IPS-15b (cell line): ENCODE results near the gene INSM2.

Source experiments
- H3K27me3 ChIP-seq: one replicate; pipeline ENCODE4 v1.6.1; 2013; ENCODE audit warnings: low read length; ENCODE audit not compliant: control insufficient read depth, insufficient read depth
- H3K36me3 ChIP-seq: one replicate; pipeline ENCODE4 v1.6.1; 2013; ENCODE audit warnings: low read length; ENCODE audit not compliant: control insufficient read depth, insufficient read depth
- H3K4me1 ChIP-seq: one replicate; pipeline ENCODE4 v1.6.1; 2013; ENCODE audit warnings: mild to moderate bottlenecking, low read length; ENCODE audit not compliant: control insufficient read depth, insufficient read depth
- H3K4me3 ChIP-seq: one replicate; pipeline ENCODE4 v1.5.1; 2013; ENCODE audit warnings: low read depth, low read length
- H3K9ac ChIP-seq: one replicate; pipeline ENCODE4 v1.6.1; 2013; ENCODE audit warnings: low read depth, mild to moderate bottlenecking, low read length
- H3K9me3 ChIP-seq: one replicate; pipeline ENCODE4 v1.6.1; 2013; ENCODE audit warnings: mild to moderate bottlenecking, low read length; ENCODE audit not compliant: control insufficient read depth, insufficient read depth

INSM2 gene

GRCh38 chr14:35519986-35520385, 14.0 kb upstream of the INSM2 start:
- Histone ChIP-seq H3K4me1 (no peaks in the 10 kb centered on the region), H3K4me3 (no peak overlapping the region), H3K9ac (no peak overlapping the region), H3K27me3 (no peaks in the 10 kb centered on the region), H3K9me3 (no peaks in the 10 kb centered on the region), H3K36me3 (no peaks in the 10 kb centered on the region)

GRCh38 chr14:35525695-35526094, 8.3 kb upstream of the INSM2 start:
- Histone ChIP-seq H3K9ac (no peak overlapping the region), H3K36me3 (no peaks in the 10 kb centered on the region), H3K4me3 (no peak overlapping the region), H3K27me3 (peaks cover 22% of the 10 kb centered on the region), H3K9me3 (no peaks in the 10 kb centered on the region), H3K4me1 (no peaks in the 10 kb centered on the region)

GRCh38 chr14:35526962-35527361, 7.0 kb upstream of the INSM2 start:
- no peaks in the 10 kb centered on the region for H3K9me3 ChIP-seq
- no peaks in the 10 kb centered on the region for H3K4me1 ChIP-seq
- no peaks in the 10 kb centered on the region for H3K36me3 ChIP-seq

GRCh38 chr14:35531960-35532747, 1.8 kb upstream of the INSM2 start:
- H3K27me3 ChIP-seq: peaks cover 81% of the 10 kb centered on the region

More at GRCh38 chr14:35526962-35527361, 7.0 kb upstream of the INSM2 start:
- peaks cover 35% of the 10 kb centered on the region for H3K27me3 ChIP-seq
- no peak overlapping the region for H3K4me3 ChIP-seq
- H3K9ac ChIP-seq: no peak overlapping the region

GRCh38 chr14:35532783-35533356, 1.1 kb upstream of the INSM2 start:
- Histone ChIP-seq H3K9me3 (no peaks in the 10 kb centered on the region), H3K4me3 (peak overlapping the region; percentile 71), H3K4me1 (peaks cover 2% of the 10 kb centered on the region), H3K9ac (no peak overlapping the region), H3K36me3 (no peaks in the 10 kb centered on the region), H3K27me3 (peaks cover 84% of the 10 kb centered on the region)

More at GRCh38 chr14:35531960-35532747, 1.8 kb upstream of the INSM2 start:
- peaks cover 2% of the 10 kb centered on the region for H3K4me1 ChIP-seq
- no peak overlapping the region for H3K9ac ChIP-seq
- no peak overlapping the region for H3K4me3 ChIP-seq
- no peaks in the 10 kb centered on the region for H3K9me3 ChIP-seq
- H3K36me3 ChIP-seq: no peaks in the 10 kb centered on the region

GRCh38 chr14:35534208-35534872, 376 bp downstream of the INSM2 start:
- no peaks in the 10 kb centered on the region for H3K36me3 ChIP-seq
- H3K9ac ChIP-seq: no peak overlapping the region
- H3K4me1 ChIP-seq: peaks cover 2% of the 10 kb centered on the region
- no peaks in the 10 kb centered on the region for H3K9me3 ChIP-seq
- H3K27me3 ChIP-seq: peaks cover 75% of the 10 kb centered on the region
- H3K4me3 ChIP-seq: peak overlapping the region; percentile 71

GRCh38 chr14:35534873-35535482, 1.0 kb downstream of the INSM2 start:
- H3K9me3 ChIP-seq: no peaks in the 10 kb centered on the region
- H3K36me3 ChIP-seq: no peaks in the 10 kb centered on the region
- peak overlapping the region; percentile 67 for H3K4me3 ChIP-seq
- no peak overlapping the region for H3K9ac ChIP-seq
- peaks cover 69% of the 10 kb centered on the region for H3K27me3 ChIP-seq
- H3K4me1 ChIP-seq: peaks cover 2% of the 10 kb centered on the region

- no peaks in the 10 kb centered on the region for H3K9me3 ChIP-seq
- peaks cover 2% of the 10 kb centered on the region for H3K4me1 ChIP-seq
- peak overlapping the region; percentile 67 for H3K4me3 ChIP-seq
- peaks cover 63% of the 10 kb centered on the region for H3K27me3 ChIP-seq
- no peak overlapping the region for H3K9ac ChIP-seq
- no peaks in the 10 kb centered on the region for H3K36me3 ChIP-seq
Observed at GRCh38 chr14:35535483-35536112, 1.6 kb downstream of the INSM2 start.

- Histone ChIP-seq H3K36me3 (no peaks in the 10 kb centered on the region), H3K9me3 (no peaks in the 10 kb centered on the region), H3K4me1 (no peaks in the 10 kb centered on the region), H3K4me3 (no peak overlapping the region), H3K27me3 (peaks cover 24% of the 10 kb centered on the region), H3K9ac (no peak overlapping the region)
Observed at GRCh38 chr14:35539969-35540368, 6.0 kb downstream of the INSM2 start.

- Histone ChIP-seq H3K9me3 (no peaks in the 10 kb centered on the region), H3K27me3 (no peaks in the 10 kb centered on the region), H3K4me1 (no peaks in the 10 kb centered on the region), H3K4me3 (no peak overlapping the region), H3K9ac (no peak overlapping the region), H3K36me3 (no peaks in the 10 kb centered on the region)
Observed at GRCh38 chr14:35543006-35543405, 9.0 kb downstream of the INSM2 start.

- Histone ChIP-seq H3K9me3 (no peaks in the 10 kb centered on the region), H3K36me3 (no peaks in the 10 kb centered on the region), H3K27me3 (no peaks in the 10 kb centered on the region), H3K4me3 (no peak overlapping the region), H3K4me1 (no peaks in the 10 kb centered on the region), H3K9ac (no peak overlapping the region)
Observed at GRCh38 chr14:35549551-35549950, 15.6 kb downstream of the INSM2 start.
